Heart right ventricle (tissue), 16 donors: Measurements from ENCODE around the gene RALGPS1. TPM values are rescaled to one million over a fixed set of nuclear protein-coding genes. Genes with fewer than 3 reads are reported as not detected.
A peak's percentile ranks its signal among the peaks of the same experiment; 100 is the strongest.

Experiments used
- ATAC-seq, 8 donors: fragments of 200-7000 bp; cut with Tn5 transposase; one replicate each; pipeline ENCODE4 v1.9.1; 2020; ENCODE audit warnings: mild to moderate bottlenecking in 8 of 8, moderate library complexity in 8 of 8, moderate number of reproducible peaks in 1 of 8
- DNase-seq, 2 donors: peaks; one replicate each; pipeline ENCODE4 v3.0.0-alpha.2; 2020
- H3K27ac ChIP-seq, 10 donors: fragments of 200-600 bp; sonication (generic) in 2 of 10; one replicate each; pipeline versions ENCODE4 v1.5.0 to v1.8.0; 2020 to 2022; ENCODE audit warnings: mild to moderate bottlenecking in 3 of 10
- H3K27me3 ChIP-seq, 7 donors: fragments of 200-600 bp; one replicate each; pipeline ENCODE4 v1.8.0; 2021 to 2022; ENCODE audit warnings: mild to moderate bottlenecking in 2 of 7
- H3K36me3 ChIP-seq, 9 donors: fragments of 200-600 bp; sonication (generic) in 1 of 9; one replicate each; pipeline versions ENCODE4 v1.5.0 to v1.8.0; 2020 to 2022; ENCODE audit warnings: mild to moderate bottlenecking in 2 of 9
- H3K4me1 ChIP-seq, 9 donors: fragments of 200-600 bp; sonication (generic) in 1 of 9; one replicate each; pipeline versions ENCODE4 v1.5.0 to v1.8.0; 2020 to 2022; ENCODE audit warnings: mild to moderate bottlenecking in 4 of 9
- H3K4me3 ChIP-seq, 10 donors: fragments of 200-600 bp; sonication (generic) in 2 of 10; one replicate each; pipeline versions ENCODE4 v1.5.0 to v1.8.0; 2020 to 2022; ENCODE audit warnings: mild to moderate bottlenecking in 7 of 10, moderate library complexity in 2 of 10
- H3K9me3 ChIP-seq, 11 donors: fragments of 200-600 bp in 10 of 11; sonication (generic) in 2 of 11; one replicate each; pipeline versions ENCODE4 v1.5.0 to v1.8.0; 2013 to 2022; ENCODE audit warnings: mild to moderate bottlenecking in 2 of 11, control low read depth in 1 of 11, moderate library complexity in 1 of 11
- CTCF ChIP-seq, 9 donors: fragments of 200-600 bp; sonication (generic) in 2 of 9; IDR thresholded peaks; one replicate each; pipeline versions ENCODE4 v1.5.0 to v1.8.0; 2021 to 2022; ENCODE audit warnings: antibody characterized with exemption in 9 of 9, mild to moderate bottlenecking in 5 of 9, moderate library complexity in 1 of 9
- WGBS, 2 donors: extraction: QIAGEN DNeasy Blood & Tissue Kit; methylation state at CpG; one replicate each; pipeline ENCODE4 v1.1.7; 2013; ENCODE audit warnings: inconsistent platforms in 1 of 2; 5-methylcytosine and 5-hydroxymethylcytosine counted together
- intact Hi-C, 10 donors: fragments of 100-400 bp; cut with DNase I; formaldehyde crosslinking; loops; one replicate each; pipeline versions ENCODE4 v1.11.1 to v1.14.2; 2022
- polyA plus RNA-seq, 2 donors: library from polyadenylated mRNA; stranded (reverse); fragments of 200-250 nt; gene quantifications; one replicate each; pipeline ENCODE4 v1.2.3, GENCODE V29; 2013
- total RNA-seq, 10 donors: library from RNA; stranded (reverse); fragmentation: NEBNext Ultra II Directional in 3 of 10; extraction: Animal tissue kit (Norgen Biotek cat#: 25700) in 3 of 10; gene quantifications; one replicate each; pipeline versions ENCODE4 v1.2.1 to v1.2.4, GENCODE V29; 2021 to 2023
- donor health status: Arrhythmogenic right ventricular cardiomyopathy.
- donor health status: ischemic (EF 13 %, LVEDD 7.1; RV severe dilation, severe dysfunction).
- donor health status: healthy with polysubstance abuse.
- donor health status: DM: no; HTN: yes; CAD: no.
- donor health status: DM: no; HTN: no; CAD: no.
- donor health status: ischemic (EF 25% LVEDD 6.9; RV normal size, moderate dysfunction).
- donor health status: ischemic (EF 25% LVEDD 5.7; RV mildly dilated, moderate dysfunction).
- donor health status: healthy.
- donor health status: DM: yes; HTN: yes; CAD: no.
- donor health status: Ischemic cardiomyopathy.
- donor health status: ischemic (EF 35%, LVEDD 5.7; RV mildly dilated, moderate dysfunction).
- donor health status: nonischemic (EF 11% LVEDD 7.7; RV severe dilation, severe dysfunction).
- donor health status: DM: yes; HTN: yes; CAD: no.
- donor health status: PGD.
- donor health status: ischemic (EF 29% LVEDD 5.4; RV normal size, mild dysfunction).
- donor health status: nonischemic (EF 23%, LVEDD 6.1; RV moderate dilation, normal function).

RALGPS1 gene
- total and polyA plus RNA-seq, 12 donors: 4.2 to 25.0 (median 16.8) TPM

GRCh38 chr9:126952205-126952977 lies 37.8 kb downstream of the RALGPS1 start:
- Histone ChIP-seq H3K36me3 (no peaks in the 10 kb centered on the region), H3K4me3 (no peak overlapping the region), H3K27ac (peak overlapping the region in 5 of 10 donors; percentile 41 to 68 (median 51)), H3K27me3 (no peaks in the 10 kb centered on the region), H3K4me1 (peaks cover 3 to 41% (median 12%) of the 10 kb centered on the region in 9 donors), H3K9me3 (no peaks in the 10 kb centered on the region)
- no peak for DNase-seq
- peak in 3 of 8 donors; percentile 5 to 43 (median 34) for ATAC-seq
- intact Hi-C loops: no loop called here
- no peak for TF ChIP-seq CTCF (IDR thresholded peaks at IDR 0.05)
- 62 to 68% methylated on average over 11 of the region's 11 CpGs for WGBS, 2 donors

- no peak overlapping the region for H3K4me3 ChIP-seq
- peak overlapping the region in 5 of 10 donors; percentile 41 to 68 (median 51) for H3K27ac ChIP-seq
- no peaks in the 10 kb centered on the region for H3K27me3 ChIP-seq
- no peaks in the 10 kb centered on the region for H3K36me3 ChIP-seq
- H3K9me3 ChIP-seq: no peaks in the 10 kb centered on the region
- WGBS, 2 donors: 71 to 75% methylated on average over 8 of the region's 8 CpGs
- DNase-seq: no peak
- ATAC-seq: peak in 1 of 8 donors; percentile 12
- intact Hi-C loops: no loop called here
- peaks cover 3 to 43% (median 15%) of the 10 kb centered on the region in 9 donors for H3K4me1 ChIP-seq
- no peak for TF ChIP-seq CTCF (IDR thresholded peaks at IDR 0.05)
These were observed 38.6 kb downstream of the RALGPS1 start for GRCh38 chr9:126953041-126953809.

GRCh38 chr9:126955811-126956210 lies 41.2 kb downstream of the RALGPS1 start:
- TF ChIP-seq CTCF (IDR thresholded peaks at IDR 0.05): no peak
- Histone ChIP-seq H3K9me3 (no peaks in the 10 kb centered on the region), H3K4me1 (peaks cover 3 to 57% (median 18%) of the 10 kb centered on the region in 9 donors), H3K4me3 (no peak overlapping the region), H3K27ac (peak overlapping the region in 7 of 10 donors; percentile 78 to 90 (median 87)), H3K27me3 (no peaks in the 10 kb centered on the region), H3K36me3 (no peaks in the 10 kb centered on the region)
- WGBS, 2 donors: 72 to 75% methylated on average over 5 of the region's 5 CpGs
- intact Hi-C loops: loop anchor here in 1 of 10 donors (5.0 kb wide), 1 partner anchor 241 kb away; no protein-coding TSS in a partner anchor
- DNase-seq (no peak), ATAC-seq (no peak)

- Histone ChIP-seq H3K4me3 (no peak overlapping the region), H3K9me3 (no peaks in the 10 kb centered on the region), H3K36me3 (no peaks in the 10 kb centered on the region), H3K4me1 (peaks cover 3 to 57% (median 18%) of the 10 kb centered on the region in 9 donors), H3K27ac (peak overlapping the region; percentile 24 to 90 (median 84)), H3K27me3 (no peaks in the 10 kb centered on the region)
- DNase-seq (peak in 1 of 2 donors; percentile 38), ATAC-seq (peak; percentile 56 to 74 (median 66))
- 70 to 77% methylated on average over 7 of the region's 7 CpGs for WGBS, 2 donors
- no peak for TF ChIP-seq CTCF (IDR thresholded peaks at IDR 0.05)
- intact Hi-C loops: loop anchor here in 1 of 10 donors (5.0 kb wide), 1 partner anchor 240 kb away; no protein-coding TSS in a partner anchor
These were observed 42.5 kb downstream of the RALGPS1 start for GRCh38 chr9:126956917-126957686.
